Endodermal cell (in vitro differentiated cells): ENCODE results near the gene ENDOU. TPM values are rescaled to one million over a fixed set of nuclear protein-coding genes. Genes with fewer than 3 reads are reported as not detected.

ENCODE experiments used
- DNase-seq: peaks from one replicate; pipeline ENCODE4 v3.0.0-alpha.2; 2017
- H3K27ac ChIP-seq: 2 replicates; pipeline ENCODE4 v1.5.1; 2013; ENCODE audit warnings: mild to moderate bottlenecking, low read depth, low read length, moderate library complexity
- H3K27me3 ChIP-seq: 2 replicates; pipeline ENCODE4 v1.6.1; 2013; ENCODE audit warnings: mild to moderate bottlenecking, low read length, moderate library complexity; ENCODE audit not compliant: insufficient read depth, control insufficient read depth, poor library complexity, severe bottlenecking
- H3K36me3 ChIP-seq: 2 replicates; pipeline ENCODE4 v1.7.0; 2013; ENCODE audit warnings: mild to moderate bottlenecking, low read length, moderate library complexity; ENCODE audit not compliant: control insufficient read depth, insufficient read depth
- H3K4me1 ChIP-seq: one replicate; pipeline ENCODE4 v1.7.0; 2013; ENCODE audit warnings: low read length; ENCODE audit not compliant: control insufficient read depth, insufficient read depth
- H3K4me3 ChIP-seq: 2 replicates; pipeline ENCODE4 v1.5.1; 2013; ENCODE audit warnings: mild to moderate bottlenecking, low read length, moderate library complexity
- H3K9ac ChIP-seq: 2 replicates; pipeline ENCODE4 v1.6.1; 2013; ENCODE audit warnings: mild to moderate bottlenecking, low read length, moderate library complexity; ENCODE audit not compliant: poor library complexity, severe bottlenecking; ENCODE audit errors: extremely low read depth
- H3K9me3 ChIP-seq: 2 replicates; pipeline ENCODE4 v1.6.1; 2013; ENCODE audit warnings: mild to moderate bottlenecking, low read length, moderate library complexity; ENCODE audit not compliant: control insufficient read depth
- H3K27ac Mint-ChIP-seq: 2 replicates; pipeline ENCODE4 v1.8.0; 2020; ENCODE audit warnings: mixed read lengths
- H3K27me3 Mint-ChIP-seq: 2 replicates; pipeline ENCODE4 v1.8.0; 2021; ENCODE audit warnings: mild to moderate bottlenecking, mixed read lengths; ENCODE audit not compliant: insufficient read depth
- H3K36me3 Mint-ChIP-seq: 2 replicates; pipeline ENCODE4 v1.8.0; 2020; ENCODE audit warnings: low read depth, mixed read lengths
- H3K4me1 Mint-ChIP-seq: 2 replicates; pipeline ENCODE4 v1.8.0; 2020; ENCODE audit warnings: mixed read lengths
- H3K4me3 Mint-ChIP-seq: 2 replicates; pipeline ENCODE4 v1.8.0; 2020; ENCODE audit warnings: mild to moderate bottlenecking, moderate library complexity, mixed read lengths
- H3K9me3 Mint-ChIP-seq: 2 replicates; pipeline ENCODE4 v1.8.0; 2020; ENCODE audit warnings: mild to moderate bottlenecking, mixed read lengths
- WGBS, 2 experiments: methylation state at CpG; one replicate each; pipeline versions ENCODE4 v1.1.5 to v1.1.7; 2013; ENCODE audit warnings: missing lambda C conversion rate in 2 of 2, mixed read lengths in 1 of 2; ENCODE audit not compliant: insufficient coverage in 1 of 2, insufficient read length in 1 of 2; 5-methylcytosine and 5-hydroxymethylcytosine counted together
- total RNA-seq, 2 donors: library from RNA; stranded (reverse); fragmentation: NEBNext Ultra II Directional in 1 of 2; extraction: Animal tissue kit (Norgen Biotek cat#: 25700) in 1 of 2; gene quantifications; 2 replicates in 1 of 2; 3 replicates in 1 of 2; pipeline ENCODE4 v1.2.1, GENCODE V29; 2021
- TF ChIP-seq, protein P1 (sequence below): fragments of 200-600 bp; sonication (generic); conservative IDR thresholded peaks from 2 replicates; pipeline ENCODE4 v1.5.0; 2021; ENCODE audit warnings: antibody characterized with exemption, mild to moderate bottlenecking

ENDOU gene
- total RNA-seq, 2 donors from 2014 or later: not detected

- Mint-ChIP-seq H3K27me3 (no peaks in the 10 kb centered on the region), H3K27ac (peak within 1 kb of the TSS; percentile 95), H3K9me3 (no peaks in the 10 kb centered on the region), H3K4me1 (peaks cover 16% of the 10 kb centered on the region), H3K4me3 (peak within 1 kb of the TSS; percentile 83), H3K36me3 (peaks cover 4% of the 10 kb centered on the region)
- peak within 1 kb of the TSS; percentile 40 for H3K9ac ChIP-seq
- H3K4me1 ChIP-seq: no peaks in the 10 kb centered on the region
- H3K9me3 ChIP-seq: no peaks in the 10 kb centered on the region
- peak; percentile 99 for DNase-seq
- H3K4me3 ChIP-seq: peak within 1 kb of the TSS; percentile 87
- WGBS, 2 experiments: 0% methylated on average over 10 to 66 of the region's 66 CpGs
- H3K36me3 ChIP-seq: peaks cover 22% of the 10 kb centered on the region
- TF ChIP-seq, protein P1, sequence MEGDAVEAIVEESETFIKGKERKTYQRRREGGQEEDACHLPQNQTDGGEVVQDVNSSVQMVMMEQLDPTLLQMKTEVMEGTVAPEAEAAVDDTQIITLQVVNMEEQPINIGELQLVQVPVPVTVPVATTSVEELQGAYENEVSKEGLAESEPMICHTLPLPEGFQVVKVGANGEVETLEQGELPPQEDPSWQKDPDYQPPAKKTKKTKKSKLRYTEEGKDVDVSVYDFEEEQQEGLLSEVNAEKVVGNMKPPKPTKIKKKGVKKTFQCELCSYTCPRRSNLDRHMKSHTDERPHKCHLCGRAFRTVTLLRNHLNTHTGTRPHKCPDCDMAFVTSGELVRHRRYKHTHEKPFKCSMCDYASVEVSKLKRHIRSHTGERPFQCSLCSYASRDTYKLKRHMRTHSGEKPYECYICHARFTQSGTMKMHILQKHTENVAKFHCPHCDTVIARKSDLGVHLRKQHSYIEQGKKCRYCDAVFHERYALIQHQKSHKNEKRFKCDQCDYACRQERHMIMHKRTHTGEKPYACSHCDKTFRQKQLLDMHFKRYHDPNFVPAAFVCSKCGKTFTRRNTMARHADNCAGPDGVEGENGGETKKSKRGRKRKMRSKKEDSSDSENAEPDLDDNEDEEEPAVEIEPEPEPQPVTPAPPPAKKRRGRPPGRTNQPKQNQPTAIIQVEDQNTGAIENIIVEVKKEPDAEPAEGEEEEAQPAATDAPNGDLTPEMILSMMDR: peak; percentile 77
- peak within 1 kb of the TSS; percentile 51 for H3K27ac ChIP-seq
- no peaks in the 10 kb centered on the region for H3K27me3 ChIP-seq
Observed at GRCh38 chr12:47705566-47706425, 19.5 kb downstream of the ENDOU start, which contains the start of gene RPAP3. Gene RPAP3 (minus strand): TSS chr12:47706030. CDS start chr12:47702840, 3,190 bp downstream.

GRCh38 chr12:47705229-47705565, 20.1 kb downstream of the ENDOU start:
- Histone ChIP-seq H3K9ac (peak overlapping the region; percentile 40), H3K4me1 (no peaks in the 10 kb centered on the region), H3K9me3 (no peaks in the 10 kb centered on the region), H3K27me3 (no peaks in the 10 kb centered on the region), H3K36me3 (peaks cover 28% of the 10 kb centered on the region), H3K4me3 (peak overlapping the region; percentile 87), H3K27ac (no peak overlapping the region)
- Mint-ChIP-seq H3K9me3 (no peaks in the 10 kb centered on the region), H3K4me1 (peaks cover 16% of the 10 kb centered on the region), H3K27me3 (no peaks in the 10 kb centered on the region), H3K27ac (no peak overlapping the region), H3K36me3 (peaks cover 10% of the 10 kb centered on the region), H3K4me3 (peak overlapping the region; percentile 83)
- TF ChIP-seq, protein P1: no peak
- DNase-seq: no peak
- WGBS, 2 experiments: 15% methylated on average over 9 of the region's 9 CpGs; no CpG with 5 or more reads in 1 of the 2 experiments

GRCh38 chr12:47704719-47705118, 20.6 kb downstream of the ENDOU start:
- TF ChIP-seq, protein P1: no peak
- no peaks in the 10 kb centered on the region for H3K9me3 Mint-ChIP-seq
- no peaks in the 10 kb centered on the region for H3K27me3 Mint-ChIP-seq
- H3K4me3 ChIP-seq: peak overlapping the region; percentile 87
- DNase-seq: no peak
- WGBS, 2 experiments: 95 to 100% methylated on average over 8 to 9 of the region's 9 CpGs
- no peaks in the 10 kb centered on the region for H3K4me1 ChIP-seq
- no peaks in the 10 kb centered on the region for H3K9me3 ChIP-seq
- H3K36me3 Mint-ChIP-seq: peaks cover 12% of the 10 kb centered on the region
- no peak overlapping the region for H3K27ac ChIP-seq
- H3K27me3 ChIP-seq: no peaks in the 10 kb centered on the region
- H3K27ac Mint-ChIP-seq: no peak overlapping the region
- peaks cover 16% of the 10 kb centered on the region for H3K4me1 Mint-ChIP-seq
- H3K9ac ChIP-seq: peak overlapping the region; percentile 40
- H3K4me3 Mint-ChIP-seq: peak overlapping the region; percentile 83
- peaks cover 32% of the 10 kb centered on the region for H3K36me3 ChIP-seq
